CD4-positive, alpha-beta T cell (primary cell): ENCODE measurements around the gene PRKCI. TPM values are rescaled to one million over a fixed set of nuclear protein-coding genes. Genes with fewer than 3 reads are reported as not detected.

Source experiments
- ATAC-seq: fragments of 200-7000 bp; cut with Tn5 transposase; one replicate; pipeline ENCODE4 v1.10.0; 2022; ENCODE audit warnings: mild to moderate bottlenecking; ENCODE audit not compliant: poor library complexity
- CTCF ChIA-PET: fragments of 350-600 bp; sonication (Branson Sonifier 250); formaldehyde crosslinking; loops from one replicate; lab custom pipeline; 2021; ENCODE audit warnings: antibody characterized with exemption, inconsistent platforms; lab: Charles Lee
- POLR2A ChIA-PET: fragments of 350-600 bp; sonication (Branson Sonifier 250); formaldehyde crosslinking; loops from one replicate; lab custom pipeline; 2021; ENCODE audit warnings: antibody characterized with exemption, inconsistent platforms; lab: Charles Lee
- DNase-seq, 14 experiments: peaks; one replicate each; pipeline ENCODE4 v3.0.0-alpha.2; 2013 to 2020; ENCODE audit warnings: mixed read lengths in 2 of 14
- H3K27ac ChIP-seq, 2 donors: one replicate each; pipeline versions ENCODE4 v1.5.1 to v1.7.0; 2013; ENCODE audit warnings: low read length in 2 of 2, low read depth in 1 of 2, mild to moderate bottlenecking in 1 of 2
- H3K27me3 ChIP-seq, 2 experiments: 1 replicate in 1 of 2; 2 replicates in 1 of 2; pipeline versions ENCODE4 v1.6.1 to v1.7.0; 2013; ENCODE audit warnings: low read length in 2 of 2, control low read depth in 1 of 2, mild to moderate bottlenecking in 1 of 2, moderate library complexity in 1 of 2; ENCODE audit not compliant: insufficient read depth in 2 of 2, control insufficient read depth in 1 of 2
- H3K36me3 ChIP-seq: one replicate; pipeline ENCODE4 v1.6.1; 2013; ENCODE audit warnings: low read length, control low read depth; ENCODE audit not compliant: insufficient read depth
- H3K4me1 ChIP-seq: one replicate; pipeline ENCODE4 v1.6.1; 2013; ENCODE audit warnings: low read length, control low read depth; ENCODE audit not compliant: insufficient read depth
- H3K4me3 ChIP-seq: one replicate; pipeline ENCODE4 v1.5.1; 2013; ENCODE audit warnings: mild to moderate bottlenecking, low read length, moderate library complexity
- H3K9me3 ChIP-seq, 2 experiments: 1 replicate in 1 of 2; 2 replicates in 1 of 2; pipeline versions ENCODE4 v1.6.1 to v1.7.0; 2013; ENCODE audit warnings: low read length in 2 of 2, mild to moderate bottlenecking in 2 of 2, control low read depth in 1 of 2, moderate library complexity in 1 of 2; ENCODE audit not compliant: control insufficient read depth in 1 of 2, insufficient read depth in 1 of 2
- H3K27ac Mint-ChIP-seq: one replicate; pipeline ENCODE4 v1.8.0; 2020; ENCODE audit warnings: mixed read lengths
- H3K27me3 Mint-ChIP-seq: one replicate; pipeline ENCODE4 v1.8.0; 2021; ENCODE audit warnings: mixed read lengths
- H3K36me3 Mint-ChIP-seq: one replicate; pipeline ENCODE4 v1.8.0; 2021; ENCODE audit warnings: low read depth, mixed read lengths
- H3K4me1 Mint-ChIP-seq: one replicate; pipeline ENCODE4 v1.8.0; 2021; ENCODE audit warnings: low read depth, mixed read lengths
- H3K4me3 Mint-ChIP-seq: one replicate; pipeline ENCODE4 v1.8.0; 2020; ENCODE audit warnings: mild to moderate bottlenecking, mixed read lengths
- H3K9me3 Mint-ChIP-seq: one replicate; pipeline ENCODE4 v1.8.0; 2020; ENCODE audit warnings: mixed read lengths
- CTCF ChIP-seq: fragments of 200-600 bp; IDR thresholded peaks from one replicate; pipeline ENCODE4 v1.8.0; 2022; ENCODE audit warnings: antibody characterized with exemption, mild to moderate bottlenecking
- intact Hi-C, 2 experiments: fragments of 100-400 bp; cut with DNase I in 1 of 2; cut with micrococcal nuclease in 1 of 2; formaldehyde crosslinking; loops; one replicate each; pipeline versions ENCODE4 v1.15.1 to v1.9.0; 2023 to 2025; cut with DNase I, micrococcal nuclease
- total RNA-seq, 174 experiments: library from RNA in 2 of 174; stranded (reverse) in 2 of 174; gene quantifications; one replicate each; pipeline ENCODE4 v1.2.3 and lab custom pipeline; 2021 to 2026

The PRKCI gene
- total RNA-seq, 2 experiments from 2014 or later, result 16.4 to 18.0 TPM

- Mint-ChIP-seq H3K9me3 (no peaks in the 10 kb centered on the region), H3K27ac (no peak overlapping the region), H3K4me1 (no peaks in the 10 kb centered on the region), H3K27me3 (no peaks in the 10 kb centered on the region), H3K36me3 (no peaks in the 10 kb centered on the region), H3K4me3 (no peak overlapping the region)
- no peak overlapping the region for H3K4me3 ChIP-seq
- intact Hi-C loops, result no loop called here
- H3K36me3 ChIP-seq, result no peaks in the 10 kb centered on the region
- H3K27ac ChIP-seq, result no peak overlapping the region
- peaks cover 0 to 7% of the 10 kb centered on the region in 2 experiments for H3K9me3 ChIP-seq
- ChIA-PET POLR2A (no interaction called here), CTCF (no interaction called here)
- ATAC-seq (no peak), DNase-seq (no peak)
- H3K27me3 ChIP-seq, result peaks cover 0 to 3% of the 10 kb centered on the region in 2 experiments
- no peaks in the 10 kb centered on the region for H3K4me1 ChIP-seq
- no peak for TF ChIP-seq CTCF
Observed at GRCh38 chr3:170322566-170323269, 100.5 kb downstream of the PRKCI start.

GRCh38 chr3:170323331-170323730 lies 101.1 kb downstream of the PRKCI start:
- Mint-ChIP-seq H3K27ac (no peak overlapping the region), H3K4me3 (no peak overlapping the region), H3K27me3 (no peaks in the 10 kb centered on the region), H3K9me3 (no peaks in the 10 kb centered on the region), H3K4me1 (no peaks in the 10 kb centered on the region), H3K36me3 (no peaks in the 10 kb centered on the region)
- Histone ChIP-seq H3K4me3 (no peak overlapping the region), H3K9me3 (peaks cover 0 to 8% of the 10 kb centered on the region in 2 experiments), H3K27ac (no peak overlapping the region), H3K36me3 (no peaks in the 10 kb centered on the region), H3K4me1 (no peaks in the 10 kb centered on the region), H3K27me3 (peaks cover 0 to 3% of the 10 kb centered on the region in 2 experiments)
- TF ChIP-seq CTCF, result no peak
- ATAC-seq (no peak), DNase-seq (no peak)
- ChIA-PET POLR2A (no interaction called here), CTCF (no interaction called here)
- intact Hi-C loops, result no loop called here

- TF ChIP-seq CTCF, result no peak
- Histone ChIP-seq H3K27me3 (peaks cover 0 to 3% of the 10 kb centered on the region in 2 experiments), H3K4me3 (no peak overlapping the region), H3K36me3 (no peaks in the 10 kb centered on the region), H3K4me1 (no peaks in the 10 kb centered on the region), H3K9me3 (peaks cover 0 to 8% of the 10 kb centered on the region in 2 experiments), H3K27ac (no peak overlapping the region)
- ATAC-seq, result no peak
- intact Hi-C loops, result no loop called here
- ChIA-PET POLR2A (interaction anchor here (0.7 kb wide), 1 partner anchor 31 kb away, joined by 3 read pairs; no protein-coding TSS in a partner anchor), CTCF (interaction anchor here (1.3 to 1.5 kb wide), 2 partner anchors 9 to 89 kb away, joined by 3 to 4 read pairs; no protein-coding TSS in a partner anchor)
- H3K27me3 Mint-ChIP-seq, result no peaks in the 10 kb centered on the region
- no peaks in the 10 kb centered on the region for H3K4me1 Mint-ChIP-seq
- H3K27ac Mint-ChIP-seq, result no peak overlapping the region
- no peaks in the 10 kb centered on the region for H3K9me3 Mint-ChIP-seq
- DNase-seq, result no peak
- no peaks in the 10 kb centered on the region for H3K36me3 Mint-ChIP-seq
- no peak overlapping the region for H3K4me3 Mint-ChIP-seq
Observed at GRCh38 chr3:170324962-170325361, 102.7 kb downstream of the PRKCI start.
